ENCODE results near the gene C1orf87. TPM values are rescaled to one million over a fixed set of nuclear protein-coding genes. Genes with fewer than 3 reads are reported as not detected.

C1orf87 gene
- total RNA-seq, 2 experiments from 2014 or later: not detected

Other genes with a start within 250 kb of the C1orf87 start
- gene CYP2J2, start 147.0 kb downstream of the C1orf87 start, total RNA-seq: 1 to 10 TPM; 2.9 to 3.6 TPM

Measured in activated naive CD8-positive, alpha-beta T cell treated with anti-CD3 and anti-CD28 coated beads, Interleukin-2, amount 10 ng/mL, durations not matched to agents 7 days and 5 days (primary cell).